Fibroblast of lung (primary cell): ENCODE data around the gene ZFC3H1.

Source experiments
- EZH2 ChIP-seq: IDR thresholded peaks from 2 replicates; pipeline ENCODE4 v1.5.1; 2012; ENCODE audit warnings: low read length, control low read depth, mild to moderate bottlenecking; ENCODE audit errors: missing control alignments
- TF ChIP-seq, protein P1 (sequence below), 2 donors: IDR thresholded peaks in 1 of 2; conservative IDR thresholded peaks in 1 of 2; 1 replicate in 1 of 2; 2 replicates in 1 of 2; pipeline ENCODE4 v1.5.1; 2011 to 2012; ENCODE audit warnings: low read length in 2 of 2, control low read depth in 1 of 2, inconsistent platforms in 1 of 2, low read depth in 1 of 2, mild to moderate bottlenecking in 1 of 2

DNA sequence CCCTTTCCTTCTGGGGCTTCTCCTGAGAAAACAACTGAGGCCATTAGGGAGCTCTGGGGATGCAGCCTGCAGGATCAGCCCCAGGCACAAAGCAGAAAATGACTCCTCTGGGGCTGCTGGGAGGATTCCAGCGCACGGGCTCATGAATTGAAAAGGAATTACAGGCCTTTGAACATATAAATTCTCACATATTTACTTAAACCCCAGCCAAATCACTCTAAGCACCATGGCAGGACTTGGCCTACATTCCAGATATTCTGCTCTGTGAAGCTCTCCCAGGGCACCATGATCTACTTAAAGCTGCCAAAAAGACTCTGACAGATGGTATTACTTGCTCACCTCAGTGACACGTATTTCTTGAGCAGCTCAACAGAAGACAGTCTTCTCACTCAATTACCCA, 87.2 kb downstream of the ZFC3H1 start:
- TF ChIP-seq, protein P1, sequence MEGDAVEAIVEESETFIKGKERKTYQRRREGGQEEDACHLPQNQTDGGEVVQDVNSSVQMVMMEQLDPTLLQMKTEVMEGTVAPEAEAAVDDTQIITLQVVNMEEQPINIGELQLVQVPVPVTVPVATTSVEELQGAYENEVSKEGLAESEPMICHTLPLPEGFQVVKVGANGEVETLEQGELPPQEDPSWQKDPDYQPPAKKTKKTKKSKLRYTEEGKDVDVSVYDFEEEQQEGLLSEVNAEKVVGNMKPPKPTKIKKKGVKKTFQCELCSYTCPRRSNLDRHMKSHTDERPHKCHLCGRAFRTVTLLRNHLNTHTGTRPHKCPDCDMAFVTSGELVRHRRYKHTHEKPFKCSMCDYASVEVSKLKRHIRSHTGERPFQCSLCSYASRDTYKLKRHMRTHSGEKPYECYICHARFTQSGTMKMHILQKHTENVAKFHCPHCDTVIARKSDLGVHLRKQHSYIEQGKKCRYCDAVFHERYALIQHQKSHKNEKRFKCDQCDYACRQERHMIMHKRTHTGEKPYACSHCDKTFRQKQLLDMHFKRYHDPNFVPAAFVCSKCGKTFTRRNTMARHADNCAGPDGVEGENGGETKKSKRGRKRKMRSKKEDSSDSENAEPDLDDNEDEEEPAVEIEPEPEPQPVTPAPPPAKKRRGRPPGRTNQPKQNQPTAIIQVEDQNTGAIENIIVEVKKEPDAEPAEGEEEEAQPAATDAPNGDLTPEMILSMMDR (conservative IDR thresholded peaks at IDR 0.05 in 1 of 2, IDR thresholded peaks at IDR 0.05 in 1 of 2; ENCODE audit: low read depth in 1 of 2, low read length in 2 of 2), result no peak
- TF ChIP-seq EZH2, result no peak
